K562 (cell line): Measurements from ENCODE around the gene PSMD8. TPM values are rescaled to one million over a fixed set of nuclear protein-coding genes. Genes with fewer than 3 reads are reported as not detected.

ENCODE experiments used
- CHD4 ChIP-seq: fragments of 200-600 bp; sonication (generic); IDR thresholded peaks from 3 replicates; pipeline ENCODE4 v1.6.1; 2012; ENCODE audit warnings: low read depth, mild to moderate bottlenecking, mixed read lengths, low read length, inconsistent platforms; ENCODE audit not compliant: insufficient read depth, insufficient replicate concordance, poor library complexity, severe bottlenecking
- DPF2 ChIP-seq: fragments of 450-650 bp; IDR thresholded peaks from 2 replicates; pipeline ENCODE4 v1.6.1; 2016
- GABPB1 ChIP-seq: sonication (generic); formaldehyde crosslinking; IDR thresholded peaks from 2 replicates; pipeline ENCODE4 v1.8.0; 2022; ENCODE audit warnings: mild to moderate bottlenecking, missing genetic modification reagents
- HIVEP1 ChIP-seq: fragments of 250-450 bp; sonication (Bioruptor Pico); IDR thresholded peaks from 2 replicates; pipeline ENCODE4 v1.4.0; 2020; ENCODE audit warnings: mild to moderate bottlenecking
- SRF ChIP-seq, 2 experiments: fragments of 250-450, 450-650 bp in 1 of 2; sonication (Bioruptor Pico) in 1 of 2; sonication (generic) in 1 of 2; formaldehyde crosslinking; IDR thresholded peaks; 2 replicates each; pipeline versions ENCODE4 v1.5.0 to v1.5.1; 2020 to 2022; ENCODE audit warnings: mild to moderate bottlenecking in 1 of 2, missing genetic modification reagents in 1 of 2
- UBTF ChIP-seq, 2 experiments: IDR thresholded peaks; 2 replicates each; pipeline ENCODE4 v1.6.1; 2012; ENCODE audit warnings: improper control_type of control experiment in 2 of 2, low read depth in 2 of 2, low read length in 2 of 2, borderline replicate concordance in 1 of 2
- ZBTB7A ChIP-seq: IDR thresholded peaks from 2 replicates; pipeline ENCODE4 v1.6.1; 2011; ENCODE audit warnings: low read depth, mild to moderate bottlenecking, low read length, moderate library complexity, borderline replicate concordance; ENCODE audit not compliant: control insufficient read depth
- polyA plus RNA-seq, 8 experiments: library from polyadenylated mRNA; depleted of rRNA in 4 of 8; stranded (reverse) in 5 of 8; unstranded in 3 of 8; fragments of >200 nt; fragmentation: Nextera tagmentation in 2 of 8; fragmentation: Illumina TruSeq in 1 of 8; extraction: Ambion mirVana in 2 of 8; extraction: Trizol in 1 of 8; gene quantifications; 2 replicates each; pipeline versions ENCODE4 v1.2.1 to v1.2.3, GENCODE V29; 2011 to 2014; ENCODE audit warnings: inconsistent platforms in 1 of 8, missing spikeins in 1 of 8
- total RNA-seq, 7 experiments: library from RNA; depleted of rRNA in 6 of 7; stranded (reverse); fragments of >200 nt in 6 of 7; fragmentation: Illumina TruSeq in 2 of 7; extraction: Trizol in 2 of 7; gene quantifications; 2 replicates each; pipeline versions ENCODE4 v1.2.1 to v1.2.3, GENCODE V29; 2011 to 2021; ENCODE audit warnings: low replicate concordance in 1 of 7
- TF ChIP-seq, protein P1 (sequence below), 2 experiments: fragments of 450-650 bp in 1 of 2; sonication (generic) in 1 of 2; formaldehyde crosslinking in 1 of 2; IDR thresholded peaks; 2 replicates each; pipeline versions ENCODE4 v1.7.1 to v1.9.0; 2016 to 2022; ENCODE audit warnings: inconsistent platforms in 1 of 2, mild to moderate bottlenecking in 1 of 2, missing genetic modification reagents in 1 of 2
- TF ChIP-seq, protein P2 (sequence below), 3 experiments: fragments of 200-800 bp in 1 of 3; fragments of 250-450 bp in 1 of 3; fragments of 450-650 bp in 1 of 3; sonication (Bioruptor Pico) in 1 of 3; sonication (Bioruptor generic) in 1 of 3; formaldehyde crosslinking in 1 of 3; IDR thresholded peaks; 2 replicates each; pipeline versions ENCODE4 v1.6.1 to v1.8.0; 2016 to 2022; ENCODE audit warnings: mild to moderate bottlenecking in 2 of 3, missing genetic modification characterization in 2 of 3, missing compliant biosample characterization in 1 of 3, moderate library complexity in 1 of 3

The PSMD8 gene
- total and polyA plus RNA-seq, 9 of the 15 experiments (the other 6 are each of a cell fraction or from before 2014, with no cell fraction given): 130 to 583 (median 315) TPM

DNA sequence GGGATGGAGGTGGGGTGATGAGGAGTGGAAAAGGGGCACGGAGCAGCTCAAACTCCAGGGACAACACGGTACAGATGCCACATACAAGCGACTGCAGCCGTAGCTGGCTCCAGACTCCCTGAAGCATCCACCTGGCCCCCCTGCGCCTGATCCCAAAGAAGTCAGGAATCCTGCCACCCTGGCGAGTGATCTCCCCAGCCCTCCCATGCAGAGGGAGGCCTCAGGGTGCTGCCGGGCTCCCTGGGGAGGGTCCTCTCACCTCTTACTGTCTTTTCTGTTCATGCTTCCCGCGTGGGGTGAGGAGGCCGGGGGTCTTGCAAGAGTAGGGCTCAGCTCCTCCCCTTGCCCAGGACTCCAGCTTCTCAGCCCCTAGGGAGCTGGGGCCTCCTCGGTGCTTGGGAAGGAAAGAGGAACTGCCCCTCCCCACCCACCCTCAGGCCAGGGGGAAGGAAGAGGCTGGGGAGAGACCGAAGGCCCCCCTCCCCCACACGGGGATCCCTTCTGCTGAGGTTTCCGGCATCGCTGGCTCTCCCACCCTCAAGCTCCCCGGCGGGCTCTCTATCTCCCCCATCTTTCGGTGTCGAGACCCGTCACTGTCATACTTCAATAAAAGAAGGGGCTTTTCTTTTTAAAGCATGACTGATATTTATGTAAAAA lies 51.6 kb downstream of the PSMD8 start, which contains the start of gene RASGRP4 (continued):
- TF ChIP-seq, protein P1, sequence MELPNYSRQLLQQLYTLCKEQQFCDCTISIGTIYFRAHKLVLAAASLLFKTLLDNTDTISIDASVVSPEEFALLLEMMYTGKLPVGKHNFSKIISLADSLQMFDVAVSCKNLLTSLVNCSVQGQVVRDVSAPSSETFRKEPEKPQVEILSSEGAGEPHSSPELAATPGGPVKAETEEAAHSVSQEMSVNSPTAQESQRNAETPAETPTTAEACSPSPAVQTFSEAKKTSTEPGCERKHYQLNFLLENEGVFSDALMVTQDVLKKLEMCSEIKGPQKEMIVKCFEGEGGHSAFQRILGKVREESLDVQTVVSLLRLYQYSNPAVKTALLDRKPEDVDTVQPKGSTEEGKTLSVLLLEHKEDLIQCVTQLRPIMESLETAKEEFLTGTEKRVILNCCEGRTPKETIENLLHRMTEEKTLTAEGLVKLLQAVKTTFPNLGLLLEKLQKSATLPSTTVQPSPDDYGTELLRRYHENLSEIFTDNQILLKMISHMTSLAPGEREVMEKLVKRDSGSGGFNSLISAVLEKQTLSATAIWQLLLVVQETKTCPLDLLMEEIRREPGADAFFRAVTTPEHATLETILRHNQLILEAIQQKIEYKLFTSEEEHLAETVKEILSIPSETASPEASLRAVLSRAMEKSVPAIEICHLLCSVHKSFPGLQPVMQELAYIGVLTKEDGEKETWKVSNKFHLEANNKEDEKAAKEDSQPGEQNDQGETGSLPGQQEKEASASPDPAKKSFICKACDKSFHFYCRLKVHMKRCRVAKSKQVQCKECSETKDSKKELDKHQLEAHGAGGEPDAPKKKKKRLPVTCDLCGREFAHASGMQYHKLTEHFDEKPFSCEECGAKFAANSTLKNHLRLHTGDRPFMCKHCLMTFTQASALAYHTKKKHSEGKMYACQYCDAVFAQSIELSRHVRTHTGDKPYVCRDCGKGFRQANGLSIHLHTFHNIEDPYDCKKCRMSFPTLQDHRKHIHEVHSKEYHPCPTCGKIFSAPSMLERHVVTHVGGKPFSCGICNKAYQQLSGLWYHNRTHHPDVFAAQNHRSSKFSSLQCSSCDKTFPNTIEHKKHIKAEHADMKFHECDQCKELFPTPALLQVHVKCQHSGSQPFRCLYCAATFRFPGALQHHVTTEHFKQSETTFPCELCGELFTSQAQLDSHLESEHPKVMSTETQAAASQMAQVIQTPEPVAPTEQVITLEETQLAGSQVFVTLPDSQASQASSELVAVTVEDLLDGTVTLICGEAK (IDR thresholded peaks at IDR 0.05): peak; percentile 40; the same call in 1 of the 2 replicates
- TF ChIP-seq, protein P1 (CRISPR knock-in tag; IDR thresholded peaks at IDR 0.05): no peak
- TF ChIP-seq UBTF (IDR thresholded peaks at IDR 0.05; ENCODE audit: borderline replicate concordance in 1 of 2, low read depth in 2 of 2, low read length in 2 of 2) (0 out of 4 replicates have a peak, but pooled peaks have one; percentile 18 to 25), SRF (CRISPR knock-in tag; IDR thresholded peaks at IDR 0.05) (peak in 1 of 2 experiments; percentile 65; a peak in 1 of 4 replicates), ZBTB7A (peak; percentile 90), HIVEP1 (CRISPR knock-in tag) (0 out of 2 replicates have a peak, but pooled peaks have one; percentile 44), DPF2 (peak; percentile 53; the same call in 1 of the 2 replicates), CHD4 (peak; percentile 49), GABPB1 (CRISPR knock-in tag) (peak; percentile 53; the same call in 1 of the 2 replicates)
- TF ChIP-seq, protein P2, sequence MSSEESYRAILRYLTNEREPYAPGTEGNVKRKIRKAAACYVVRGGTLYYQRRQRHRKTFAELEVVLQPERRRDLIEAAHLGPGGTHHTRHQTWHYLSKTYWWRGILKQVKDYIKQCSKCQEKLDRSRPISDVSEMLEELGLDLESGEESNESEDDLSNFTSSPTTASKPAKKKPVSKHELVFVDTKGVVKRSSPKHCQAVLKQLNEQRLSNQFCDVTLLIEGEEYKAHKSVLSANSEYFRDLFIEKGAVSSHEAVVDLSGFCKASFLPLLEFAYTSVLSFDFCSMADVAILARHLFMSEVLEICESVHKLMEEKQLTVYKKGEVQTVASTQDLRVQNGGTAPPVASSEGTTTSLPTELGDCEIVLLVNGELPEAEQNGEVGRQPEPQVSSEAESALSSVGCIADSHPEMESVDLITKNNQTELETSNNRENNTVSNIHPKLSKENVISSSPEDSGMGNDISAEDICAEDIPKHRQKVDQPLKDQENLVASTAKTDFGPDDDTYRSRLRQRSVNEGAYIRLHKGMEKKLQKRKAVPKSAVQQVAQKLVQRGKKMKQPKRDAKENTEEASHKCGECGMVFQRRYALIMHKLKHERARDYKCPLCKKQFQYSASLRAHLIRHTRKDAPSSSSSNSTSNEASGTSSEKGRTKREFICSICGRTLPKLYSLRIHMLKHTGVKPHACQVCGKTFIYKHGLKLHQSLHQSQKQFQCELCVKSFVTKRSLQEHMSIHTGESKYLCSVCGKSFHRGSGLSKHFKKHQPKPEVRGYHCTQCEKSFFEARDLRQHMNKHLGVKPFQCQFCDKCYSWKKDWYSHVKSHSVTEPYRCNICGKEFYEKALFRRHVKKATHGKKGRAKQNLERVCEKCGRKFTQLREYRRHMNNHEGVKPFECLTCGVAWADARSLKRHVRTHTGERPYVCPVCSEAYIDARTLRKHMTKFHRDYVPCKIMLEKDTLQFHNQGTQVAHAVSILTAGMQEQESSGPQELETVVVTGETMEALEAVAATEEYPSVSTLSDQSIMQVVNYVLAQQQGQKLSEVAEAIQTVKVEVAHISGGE (CRISPR knock-in tag; IDR thresholded peaks at IDR 0.05): peak in 1 of 3 experiments; percentile 78; a peak in 2 of 6 replicates
